Motor neuron (in vitro differentiated cells): ENCODE results near the gene ZC3H7B. TPM values are rescaled to one million over a fixed set of nuclear protein-coding genes. Genes with fewer than 3 reads are reported as not detected.
"Not testable (repeated sequence)": the region's sequence is repeated elsewhere in the genome, so short reads cannot be mapped to it uniquely, and the experiment has no call there.

Experiments
- ATAC-seq, 8 experiments: fragments of 200-7000 bp; cut with Tn5 transposase; replicated peaks in 6 of 8; 2 replicates each; pipeline ENCODE4 v1.8.0; 2021; ENCODE audit warnings: mild to moderate bottlenecking in 8 of 8, moderate library complexity in 8 of 8
- H3K27ac ChIP-seq, 2 donors: fragments of 250-450 bp; sonication (Bioruptor Pico); 2 replicates each; pipeline ENCODE4 v1.9.0; 2021; ENCODE audit warnings: antibody characterized with exemption in 2 of 2, mild to moderate bottlenecking in 2 of 2, moderate library complexity in 1 of 2
- H3K4me1 ChIP-seq, 2 donors: fragments of 250-450 bp; sonication (Bioruptor Pico); replicated peaks in 1 of 2; 2 replicates each; pipeline ENCODE4 v1.6.1; 2021; ENCODE audit warnings: antibody characterized with exemption in 2 of 2, mild to moderate bottlenecking in 2 of 2, moderate library complexity in 1 of 2
- H3K4me3 ChIP-seq, 5 donors: fragments of 250-450 bp; sonication (Bioruptor Pico); 2 replicates each; pipeline ENCODE4 v1.9.0; 2021; ENCODE audit warnings: antibody characterized with exemption in 5 of 5, mild to moderate bottlenecking in 5 of 5, moderate library complexity in 4 of 5
- WGBS, 10 experiments: fragments of 450-650 bp; shearing (Covaris generic); methylation state at CpG; one replicate each; pipeline ENCODE4 v1.0.0; 2022; 5-methylcytosine and 5-hydroxymethylcytosine counted together
- in situ Hi-C, 9 experiments: fragments of 400-800 bp; cut with MboI; loops; one replicate each; pipeline ENCODE4 v1.15.0; 2021; ENCODE audit warnings: low sequenced_read_pairs in 9 of 9, low pct_unique_long_range_greater_than_20kb in 2 of 9; ENCODE audit not compliant: unreplicated experiment in 9 of 9
- total RNA-seq, 8 experiments: library from RNA; unstranded; fragments of 300-600 nt; gene quantifications; 2 replicates each; pipeline versions ENCODE4 v1.2.3 to v1.2.4, GENCODE V29; 2022

The ZC3H7B gene
- total RNA-seq, 8 experiments from 2014 or later = 28.9 to 83.0 (median 42.2) TPM

DNA sequence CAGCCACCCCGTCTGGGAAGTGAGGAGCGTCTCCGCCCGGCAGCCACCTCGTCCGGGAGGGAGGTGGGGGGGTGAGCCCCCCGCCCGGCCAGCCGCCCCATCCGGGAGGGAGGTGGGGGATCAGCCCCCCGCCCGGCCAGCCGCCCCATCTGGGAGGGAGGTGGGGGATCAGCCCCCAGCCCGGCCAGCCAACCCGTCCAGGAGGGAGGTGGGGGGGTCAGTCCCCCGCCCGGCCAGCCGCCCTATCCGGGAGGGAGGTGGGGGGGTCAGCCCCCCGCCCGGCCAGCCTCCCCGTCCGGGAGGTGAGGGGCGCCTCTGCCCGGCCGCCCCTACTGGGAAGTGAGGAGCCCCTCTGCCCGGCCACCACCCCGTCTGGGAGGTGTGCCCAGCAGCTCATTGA is 6.5 kb upstream of the ZC3H7B start:
- in situ Hi-C loops, H3K4me1 ChIP-seq, H3K4me3 ChIP-seq, H3K27ac ChIP-seq, ATAC-seq: not testable (repeated sequence)
- no CpG with 5 or more reads among the region's 28 CpGs for WGBS, 10 experiments

GRCh38 chr22:41296826-41297667 is 4.3 kb upstream of the ZC3H7B start:
- ATAC-seq = no peak
- Histone ChIP-seq H3K4me3 (no peak overlapping the region), H3K27ac (no peak overlapping the region), H3K4me1 (peaks cover 0 to 3% of the 10 kb centered on the region in 2 donors)
- 92 to 100% (median 99%) methylated on average over 1 to 8 of the region's 9 CpGs; no CpG with 5 or more reads in 4 of the 10 experiments for WGBS, 10 experiments
- in situ Hi-C loops = no loop called here

- no peak for ATAC-seq
- in situ Hi-C loops = no loop called here
- WGBS, 10 experiments = 25 to 67% (median 36%) methylated on average over 2 to 5 of the region's 7 CpGs; no CpG with 5 or more reads in 3 of the 10 experiments
- H3K4me3 ChIP-seq = peak overlapping the region; percentile 67 to 98 (median 76)
- H3K4me1 ChIP-seq = peaks cover 5 to 11% of the 10 kb centered on the region in 2 donors
- H3K27ac ChIP-seq = no peak overlapping the region
Measured at GRCh38 chr22:41300661-41301060, 664 bp upstream of the ZC3H7B start.

DNA sequence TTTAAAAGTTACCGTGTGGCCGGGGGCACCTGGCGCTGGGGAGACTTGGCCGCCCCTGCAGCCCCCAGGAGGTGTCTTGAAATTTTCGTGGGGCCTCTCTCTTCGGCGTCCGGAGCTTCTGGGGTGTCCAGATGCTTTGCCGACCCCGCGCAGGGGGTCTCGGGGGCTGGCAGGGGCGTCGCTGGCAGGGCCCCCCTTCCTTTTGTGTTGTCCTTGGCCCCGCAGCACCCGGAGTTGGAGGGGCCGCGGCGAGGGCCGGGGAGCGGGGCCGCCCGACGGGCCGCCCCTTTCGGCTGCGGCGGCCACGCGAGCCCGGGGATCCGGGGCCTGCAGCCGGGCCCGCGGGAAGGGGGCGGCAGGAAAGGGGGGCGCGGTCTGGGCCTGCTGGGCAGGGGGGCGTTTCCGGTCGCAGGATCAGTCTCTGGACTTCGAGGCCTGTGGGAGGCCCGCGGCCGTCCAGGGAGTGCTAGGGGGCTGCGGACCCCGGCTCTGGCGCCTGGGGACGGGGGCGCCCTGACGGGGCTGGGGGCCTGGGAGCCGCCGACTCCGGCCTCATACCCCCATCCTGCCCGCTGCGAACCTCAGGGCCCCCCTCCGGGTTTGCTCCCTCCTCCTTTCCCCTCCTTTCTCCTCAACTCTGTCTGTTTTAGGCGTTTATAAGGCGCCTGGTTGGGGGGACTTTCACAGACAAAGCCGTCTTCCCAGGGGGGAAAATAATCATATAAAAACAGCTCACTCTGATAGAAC is 869 bp downstream of the ZC3H7B start:
- peak in 6 of 8 experiments; percentile 7 to 31 (median 26) for ATAC-seq

GRCh38 chr22:41302811-41303210 is 1.5 kb downstream of the ZC3H7B start:
- 0 to 86% (median 20%) methylated on average over 1 to 3 of the region's 5 CpGs; no CpG with 5 or more reads in 5 of the 10 experiments for WGBS, 10 experiments
- peak in 2 of 8 experiments; percentile 2 to 5 for ATAC-seq
- peak overlapping the region; percentile 67 to 98 (median 76) for H3K4me3 ChIP-seq
- in situ Hi-C loops = no loop called here
- peaks cover 5 to 11% of the 10 kb centered on the region in 2 donors for H3K4me1 ChIP-seq
- H3K27ac ChIP-seq = peak overlapping the region; percentile 40 to 79

More for the DNA sequence above, 869 bp downstream of the ZC3H7B start:
- in situ Hi-C loops = no loop called here
- H3K4me3 ChIP-seq = peak overlapping the region; percentile 67 to 98 (median 76)
- H3K4me1 ChIP-seq = peaks cover 5 to 11% of the 10 kb centered on the region in 2 donors
- peak overlapping the region; percentile 40 to 79 for H3K27ac ChIP-seq
- WGBS, 10 experiments = no CpG with 5 or more reads among the region's 60 CpGs

DNA sequence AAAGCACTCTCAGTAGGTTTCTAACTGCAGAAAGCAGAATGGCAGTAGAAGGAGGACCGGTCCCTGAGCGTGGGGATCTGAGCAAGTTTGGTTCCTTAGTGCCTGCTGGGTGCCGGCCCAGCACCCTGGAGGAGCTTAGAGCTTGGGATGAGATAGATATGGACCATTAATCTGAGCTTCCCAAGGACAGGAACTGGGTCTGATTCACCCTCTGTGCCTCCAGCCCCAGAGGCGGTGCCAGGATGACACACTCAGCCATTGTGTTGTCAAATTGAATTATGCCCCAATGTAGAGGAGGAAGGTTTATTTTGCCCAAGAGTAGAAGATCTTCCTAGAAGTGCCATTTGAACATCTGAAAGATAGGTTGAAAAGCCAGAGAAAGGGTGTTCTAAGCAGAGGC is 4.3 kb downstream of the ZC3H7B start:
- H3K4me3 ChIP-seq = no peak overlapping the region
- peak in 6 of 8 experiments; percentile 7 to 44 (median 22) for ATAC-seq
- no peak overlapping the region for H3K27ac ChIP-seq
- in situ Hi-C loops = no loop called here
- peaks cover 5 to 11% of the 10 kb centered on the region in 2 donors for H3K4me1 ChIP-seq
- 0 to 100% (median 78%) methylated on average over 1 to 4 of the region's 4 CpGs; no CpG with 5 or more reads in 3 of the 10 experiments for WGBS, 10 experiments

DNA sequence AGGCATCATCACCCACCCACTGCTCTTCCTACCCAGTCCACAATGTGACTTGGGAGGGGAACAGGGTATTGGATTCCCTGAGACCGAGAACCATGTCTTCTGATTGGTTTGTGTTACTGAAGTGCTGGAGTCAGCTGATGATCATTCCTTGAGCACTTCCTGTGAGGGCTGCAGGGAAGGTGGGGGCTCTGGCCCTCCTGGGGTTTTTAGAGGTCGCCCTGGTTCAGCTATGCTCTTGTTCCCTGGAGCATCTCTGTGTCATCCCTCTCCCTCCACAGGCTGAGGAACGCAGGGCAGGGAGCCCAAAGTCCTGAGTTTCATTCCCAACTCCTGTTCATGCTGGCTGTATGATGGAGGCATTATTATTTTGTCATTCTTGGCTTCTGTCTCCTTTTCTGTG is 6.7 kb downstream of the ZC3H7B start:
- peak; percentile 18 to 73 (median 42) for ATAC-seq
- Histone ChIP-seq H3K27ac (peak overlapping the region in 1 of 2 donors; percentile 36), H3K4me1 (peaks cover 4% of the 10 kb centered on the region in 2 donors), H3K4me3 (no peak overlapping the region)
- WGBS, 10 experiments = 67 to 100% (median 79%) methylated on average over 1 to 2 of the region's 3 CpGs; no CpG with 5 or more reads in 6 of the 10 experiments
- in situ Hi-C loops = no loop called here

GRCh38 chr22:41308544-41308947 is 7.2 kb downstream of the ZC3H7B start:
- Histone ChIP-seq H3K4me3 (no peak overlapping the region), H3K4me1 (no peaks in the 10 kb centered on the region), H3K27ac (no peak overlapping the region)
- in situ Hi-C loops = no loop called here
- 17 to 96% (median 79%) methylated on average over 1 to 7 of the region's 7 CpGs; no CpG with 5 or more reads in 4 of the 10 experiments for WGBS, 10 experiments
- ATAC-seq = peak in 1 of 8 experiments; percentile 20

GRCh38 chr22:41310336-41310735 is 9.0 kb downstream of the ZC3H7B start:
- no peaks in the 10 kb centered on the region for H3K4me1 ChIP-seq
- 67 to 100% (median 85%) methylated on average over 1 of the region's 1 CpG; no CpG with 5 or more reads in 6 of the 10 experiments for WGBS, 10 experiments
- H3K27ac ChIP-seq = no peak overlapping the region
- in situ Hi-C loops = no loop called here
- no peak overlapping the region for H3K4me3 ChIP-seq
- no peak for ATAC-seq

DNA sequence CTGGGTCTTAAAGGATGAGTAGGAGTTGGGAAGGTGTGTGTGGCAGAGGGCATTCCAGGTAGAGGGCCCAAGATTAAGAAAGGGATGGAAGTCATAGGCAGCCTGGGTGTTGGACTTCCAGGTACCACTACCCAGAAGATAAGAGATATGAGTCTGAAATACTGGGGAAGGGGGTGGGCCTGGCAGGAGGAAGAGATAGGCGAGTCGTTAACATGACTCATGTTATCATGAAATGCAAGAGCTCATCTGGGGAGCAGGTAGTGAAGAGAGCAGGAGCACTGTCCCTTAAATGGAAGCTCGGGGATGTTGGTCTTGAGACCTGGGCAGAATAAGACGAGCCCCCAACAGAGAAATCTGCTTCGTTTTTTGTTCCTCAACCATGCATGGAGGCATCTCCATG is 10.2 kb downstream of the ZC3H7B start:
- in situ Hi-C loops = no loop called here
- WGBS, 10 experiments = 67 to 100% (median 84%) methylated on average over 1 to 5 of the region's 5 CpGs; no CpG with 5 or more reads in 2 of the 10 experiments
- Histone ChIP-seq H3K4me1 (no peaks in the 10 kb centered on the region), H3K27ac (no peak overlapping the region), H3K4me3 (no peak overlapping the region)
- no peak for ATAC-seq

DNA sequence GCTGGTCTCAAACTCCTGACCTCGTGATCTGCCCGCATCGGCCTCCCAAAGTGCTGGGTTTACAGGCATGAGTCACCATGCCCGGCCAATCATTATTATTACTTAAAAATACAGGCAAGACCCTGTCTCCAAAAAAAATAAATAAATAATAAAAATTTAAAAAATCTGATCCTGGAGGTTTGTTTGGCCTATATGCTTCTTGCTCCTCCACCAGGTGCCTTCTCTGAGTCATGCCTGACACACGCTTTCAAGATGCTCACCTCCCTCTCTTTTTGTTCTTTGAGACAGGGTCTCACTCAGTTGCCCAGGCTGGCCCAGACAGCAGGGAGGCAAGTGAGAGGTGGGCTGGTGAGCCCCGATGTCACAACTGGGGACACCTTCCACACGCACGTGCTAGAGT is 13.5 kb downstream of the ZC3H7B start:
- ATAC-seq = no peak
- in situ Hi-C loops = no loop called here
- Histone ChIP-seq H3K4me1 (no peaks in the 10 kb centered on the region), H3K4me3 (no peak overlapping the region), H3K27ac (no peak overlapping the region)
- 94 to 100% (median 100%) methylated on average over 1 to 5 of the region's 8 CpGs; no CpG with 5 or more reads in 3 of the 10 experiments for WGBS, 10 experiments

GRCh38 chr22:41315586-41315985 is 14.3 kb downstream of the ZC3H7B start:
- no peaks in the 10 kb centered on the region for H3K4me1 ChIP-seq
- H3K4me3 ChIP-seq = no peak overlapping the region
- in situ Hi-C loops = no loop called here
- no peak overlapping the region for H3K27ac ChIP-seq
- 55 to 100% (median 100%) methylated on average over 1 of the region's 1 CpG; no CpG with 5 or more reads in 3 of the 10 experiments for WGBS, 10 experiments
- ATAC-seq = no peak
